Colon (tissue), 2 donors: ENCODE results near the gene PAEP.

Experiments used
- FAIRE-seq: peaks from 2 replicates; lab custom pipeline; 2012; peaks lifted over from hg19 to GRCh38; lab: Jason Lieb, UNC
- donor health status: control.
- donor health status: control.

PAEP gene

GRCh38 chr9:135579889-135580660 is 18.5 kb downstream of the PAEP start:
- FAIRE-seq = no peak

- FAIRE-seq = no peak
Measured at GRCh38 chr9:135580664-135581380, 19.3 kb downstream of the PAEP start.

GRCh38 chr9:135581636-135582426 is 20.3 kb downstream of the PAEP start:
- no peak for FAIRE-seq

GRCh38 chr9:135582541-135582940 is 21.0 kb downstream of the PAEP start:
- no peak for FAIRE-seq

- FAIRE-seq = no peak
Measured at GRCh38 chr9:135582966-135583687, 21.6 kb downstream of the PAEP start.

GRCh38 chr9:135583688-135584011 is 22.1 kb downstream of the PAEP start:
- FAIRE-seq = no peak

GRCh38 chr9:135584371-135584770 is 22.8 kb downstream of the PAEP start:
- FAIRE-seq = no peak

GRCh38 chr9:135584934-135585333 is 23.4 kb downstream of the PAEP start:
- FAIRE-seq = no peak

- FAIRE-seq = no peak
Measured at GRCh38 chr9:135586601-135587109, 25.1 kb downstream of the PAEP start.

GRCh38 chr9:135587658-135588057 is 26.1 kb downstream of the PAEP start:
- FAIRE-seq = no peak

- no peak for FAIRE-seq
Measured at GRCh38 chr9:135588371-135588770, 26.8 kb downstream of the PAEP start.

- FAIRE-seq = no peak
Measured at GRCh38 chr9:135588886-135589595, 27.5 kb downstream of the PAEP start.

GRCh38 chr9:135589596-135590485 is 28.3 kb downstream of the PAEP start:
- no peak for FAIRE-seq

GRCh38 chr9:135590486-135591079 is 29.0 kb downstream of the PAEP start:
- FAIRE-seq = no peak

GRCh38 chr9:135591506-135592330 is 30.2 kb downstream of the PAEP start:
- no peak for FAIRE-seq

GRCh38 chr9:135592331-135592590 is 30.7 kb downstream of the PAEP start:
- no peak for FAIRE-seq

GRCh38 chr9:135592625-135593024 is 31.1 kb downstream of the PAEP start:
- no peak for FAIRE-seq

GRCh38 chr9:135596211-135596610 is 34.7 kb downstream of the PAEP start:
- FAIRE-seq = no peak

- no peak for FAIRE-seq
Measured at GRCh38 chr9:135600296-135600817, 38.8 kb downstream of the PAEP start.
